HEK293 (cell line): ENCODE results near the gene GLDC.

Source experiments
- CTCF ChIA-PET: fragments of 350-600 bp; formaldehyde crosslinking; extraction: SDS; loops from one replicate; lab custom pipeline; 2021; ENCODE audit warnings: antibody characterized with exemption; lab: Yijun Ruan, JAX
- POLR2A ChIA-PET: fragments of 300-600 bp; formaldehyde crosslinking; extraction: SDS; loops from one replicate; lab custom pipeline; 2020; ENCODE audit warnings: antibody characterized with exemption, inconsistent platforms; lab: Yijun Ruan, JAX
- H3K27ac ChIP-seq: fragments of 200-500 bp; sonication (Bioruptor generic); 2 replicates; pipeline ENCODE4 v1.5.1; 2014; ENCODE audit warnings: low read depth, low read length, control low read depth, inconsistent platforms; ENCODE audit errors: extremely low read depth
- H3K36me3 ChIP-seq, 2 experiments: fragments of 200-500 bp in 1 of 2; sonication (Bioruptor generic) in 1 of 2; 1 replicate in 1 of 2; 2 replicates in 1 of 2; pipeline ENCODE4 v1.5.1; 2014 to 2017; ENCODE audit warnings: inconsistent platforms in 2 of 2, low read length in 2 of 2; ENCODE audit not compliant: control insufficient read depth in 2 of 2, insufficient read depth in 1 of 2
- H3K4me1 ChIP-seq: fragments of 200-500 bp; sonication (Bioruptor generic); 2 replicates; pipeline ENCODE4 v1.5.1; 2014; ENCODE audit warnings: mild to moderate bottlenecking, low read length, inconsistent platforms; ENCODE audit not compliant: control insufficient read depth, insufficient read depth
- H3K4me3 ChIP-seq: 2 replicates; pipeline ENCODE4 v1.5.1; 2011; ENCODE audit warnings: low read depth, mild to moderate bottlenecking, control low read depth, low read length, moderate library complexity
- H3K9me3 ChIP-seq: fragments of 200-500 bp; sonication (Bioruptor generic); 2 replicates; pipeline ENCODE4 v1.5.1; 2014; ENCODE audit warnings: low read depth, low read length, inconsistent platforms; ENCODE audit not compliant: control insufficient read depth, insufficient read depth
- EGR2 ChIP-seq: fragments of 450-650 bp; formaldehyde crosslinking; IDR thresholded peaks from 2 replicates; pipeline ENCODE4 v1.5.1; 2016; ENCODE audit warnings: low read depth, missing biosample characterization, missing genetic modification characterization
- HOXC10 ChIP-seq: sonication (generic); formaldehyde crosslinking; IDR thresholded peaks from 2 replicates; pipeline ENCODE4 v1.8.1; 2023; ENCODE audit warnings: mild to moderate bottlenecking, missing genetic modification reagents
- KLF9 ChIP-seq: fragments of 450-650 bp; formaldehyde crosslinking; IDR thresholded peaks from 2 replicates; pipeline ENCODE4 v1.5.1; 2016; ENCODE audit warnings: missing biosample characterization, missing genetic modification characterization, low read depth
- SP2 ChIP-seq: fragments of 450-650 bp; formaldehyde crosslinking; IDR thresholded peaks from 2 replicates; pipeline ENCODE4 v1.5.1; 2016; ENCODE audit warnings: missing biosample characterization, missing genetic modification characterization
- ZFHX2 ChIP-seq: fragments of 450-650 bp; formaldehyde crosslinking; conservative IDR thresholded peaks from 2 replicates; pipeline ENCODE4 v1.5.1; 2016; ENCODE audit warnings: missing biosample characterization, missing genetic modification characterization
- ZNF132 ChIP-seq: fragments of 450-650 bp; formaldehyde crosslinking; IDR thresholded peaks from 2 replicates; pipeline ENCODE4 v1.5.1; 2017; ENCODE audit warnings: missing biosample characterization, missing genetic modification characterization, borderline replicate concordance
- ZNF169 ChIP-seq: fragments of 450-650 bp; formaldehyde crosslinking; IDR thresholded peaks from 2 replicates; pipeline ENCODE4 v1.5.1; 2016; ENCODE audit warnings: missing biosample characterization, missing genetic modification characterization
- ZNF2 ChIP-seq: fragments of 450-650 bp; formaldehyde crosslinking; IDR thresholded peaks from 2 replicates; pipeline ENCODE4 v1.5.1; 2016; ENCODE audit warnings: missing biosample characterization, missing genetic modification characterization
- ZNF394 ChIP-seq: fragments of 450-650 bp; formaldehyde crosslinking; IDR thresholded peaks from 2 replicates; pipeline ENCODE4 v1.5.1; 2016; ENCODE audit warnings: missing biosample characterization, missing genetic modification characterization, mild to moderate bottlenecking, moderate library complexity, borderline replicate concordance
- ZNF398 ChIP-seq: fragments of 450-650 bp; formaldehyde crosslinking; IDR thresholded peaks from 2 replicates; pipeline ENCODE4 v1.5.1; 2017; ENCODE audit warnings: missing biosample characterization, missing genetic modification characterization
- ZNF513 ChIP-seq: fragments of 450-650 bp; IDR thresholded peaks from 2 replicates; pipeline ENCODE4 v1.5.1; 2018; ENCODE audit warnings: missing biosample characterization, missing genetic modification characterization
- ZNF580 ChIP-seq: fragments of 450-650 bp; formaldehyde crosslinking; IDR thresholded peaks from 2 replicates; pipeline ENCODE4 v1.5.1; 2016; ENCODE audit warnings: missing biosample characterization, missing genetic modification characterization
- ZNF596 ChIP-seq: fragments of 450-650 bp; IDR thresholded peaks from 2 replicates; pipeline ENCODE4 v1.5.0; 2018; ENCODE audit warnings: missing biosample characterization, mild to moderate bottlenecking, missing genetic modification characterization, moderate library complexity
- ZNF621 ChIP-seq: fragments of 450-650 bp; formaldehyde crosslinking; IDR thresholded peaks from 2 replicates; pipeline ENCODE4 v1.5.1; 2017; ENCODE audit warnings: missing biosample characterization, missing genetic modification characterization
- ZNF645 ChIP-seq: fragments of 450-650 bp; formaldehyde crosslinking; IDR thresholded peaks from 2 replicates; pipeline ENCODE4; 2016; ENCODE audit warnings: missing biosample characterization, missing genetic modification characterization
- ZNF704 ChIP-seq: fragments of 450-650 bp; formaldehyde crosslinking; IDR thresholded peaks from 2 replicates; pipeline ENCODE4 v1.5.1; 2016; ENCODE audit warnings: missing biosample characterization, missing genetic modification characterization
- ZNF791 ChIP-seq: fragments of 450-650 bp; formaldehyde crosslinking; IDR thresholded peaks from 2 replicates; pipeline ENCODE4 v1.5.1; 2016; ENCODE audit warnings: missing biosample characterization, missing genetic modification characterization

GLDC gene

GRCh38 chr9:6655036-6655435 lies 9.5 kb upstream of the GLDC start:
- POLR2A ChIA-PET, result no interaction called here

GRCh38 chr9:6646293-6646636 lies 736 bp upstream of the GLDC start:
- CTCF ChIA-PET, result interaction anchor here (1.5 to 3.2 kb wide), 2 partner anchors 11 to 21 kb away, joined by 4 to 10 read pairs; no protein-coding TSS in a partner anchor
- no peaks in the 10 kb centered on the region for H3K9me3 ChIP-seq
- peaks cover 0 to 6% of the 10 kb centered on the region in 2 experiments; a peak in 2 of 3 replicates for H3K36me3 ChIP-seq
- H3K4me3 ChIP-seq, result peak overlapping the region; percentile 57
- no peak for TF ChIP-seq ZNF2 (tag by site-specific recombination)
- no peak for TF ChIP-seq ZNF621
- peak; percentile 54; the same call in 1 of the 2 replicates for TF ChIP-seq ZNF394
- no peak for TF ChIP-seq ZNF704 (tag by site-specific recombination)
- 0 out of 2 replicates have a peak, but pooled peaks have one; percentile 42 for TF ChIP-seq ZNF596
- peak; percentile 33; the same call in 1 of the 2 replicates for TF ChIP-seq ZFHX2 (tag by site-specific recombination)
- TF ChIP-seq EGR2 (tag by site-specific recombination), result peak; percentile 33; the same call in 1 of the 2 replicates
- TF ChIP-seq ZNF580 (tag by site-specific recombination), result peak; percentile 74; the same call in 1 of the 2 replicates
- TF ChIP-seq ZNF398 (tag by site-specific recombination), result peak; percentile 65
- peak; percentile 44; the same call in 1 of the 2 replicates for TF ChIP-seq KLF9 (tag by site-specific recombination)
- peak; percentile 83 for TF ChIP-seq ZNF513 (tag by site-specific recombination)
- no peak; the same call in 1 of the 2 replicates for TF ChIP-seq SP2 (tag by site-specific recombination)
- H3K4me1 ChIP-seq, result no peaks in the 10 kb centered on the region
- H3K27ac ChIP-seq, result no peak overlapping the region
- POLR2A ChIA-PET, result interaction anchor here (0.6 to 1.1 kb wide), 3 partner anchors 40 to 232 kb away, joined by 3 to 5 read pairs (median 3); partner anchors contain the start of gene KDM4C

More at GRCh38 chr9:6655036-6655435, 9.5 kb upstream of the GLDC start:
- no peaks in the 10 kb centered on the region for H3K36me3 ChIP-seq
- H3K9me3 ChIP-seq, result no peaks in the 10 kb centered on the region
- H3K4me3 ChIP-seq, result no peak overlapping the region
- no peak for TF ChIP-seq HOXC10 (CRISPR knock-in tag)
- no peak for TF ChIP-seq ZNF645 (tag by site-specific recombination)
- TF ChIP-seq ZNF596, result no peak
- TF ChIP-seq ZNF169 (tag by site-specific recombination), result no peak
- no peak for TF ChIP-seq ZNF132
- no peak for TF ChIP-seq ZNF791
- TF ChIP-seq KLF9 (tag by site-specific recombination), result no peak
- H3K4me1 ChIP-seq, result no peaks in the 10 kb centered on the region
- no peak overlapping the region for H3K27ac ChIP-seq
- CTCF ChIA-PET, result interaction anchor here (0.9 to 1.4 kb wide), 3 partner anchors 12 to 70 kb away, joined by 3 to 7 read pairs (median 4); no protein-coding TSS in a partner anchor
